HG03108 (cell line): ENCODE data around the gene VTCN1.
"Not testable (repeated sequence)": the region's sequence is repeated elsewhere in the genome, so short reads cannot be mapped to it uniquely, and the experiment has no call there.

Experiments used
- ATAC-seq: cut with Tn5 transposase; IDR thresholded peaks from one replicate; pipeline ENCODE4 v1.9.1; 2021; ENCODE audit warnings: moderate library complexity; ENCODE audit not compliant: unreplicated experiment

The VTCN1 gene

DNA sequence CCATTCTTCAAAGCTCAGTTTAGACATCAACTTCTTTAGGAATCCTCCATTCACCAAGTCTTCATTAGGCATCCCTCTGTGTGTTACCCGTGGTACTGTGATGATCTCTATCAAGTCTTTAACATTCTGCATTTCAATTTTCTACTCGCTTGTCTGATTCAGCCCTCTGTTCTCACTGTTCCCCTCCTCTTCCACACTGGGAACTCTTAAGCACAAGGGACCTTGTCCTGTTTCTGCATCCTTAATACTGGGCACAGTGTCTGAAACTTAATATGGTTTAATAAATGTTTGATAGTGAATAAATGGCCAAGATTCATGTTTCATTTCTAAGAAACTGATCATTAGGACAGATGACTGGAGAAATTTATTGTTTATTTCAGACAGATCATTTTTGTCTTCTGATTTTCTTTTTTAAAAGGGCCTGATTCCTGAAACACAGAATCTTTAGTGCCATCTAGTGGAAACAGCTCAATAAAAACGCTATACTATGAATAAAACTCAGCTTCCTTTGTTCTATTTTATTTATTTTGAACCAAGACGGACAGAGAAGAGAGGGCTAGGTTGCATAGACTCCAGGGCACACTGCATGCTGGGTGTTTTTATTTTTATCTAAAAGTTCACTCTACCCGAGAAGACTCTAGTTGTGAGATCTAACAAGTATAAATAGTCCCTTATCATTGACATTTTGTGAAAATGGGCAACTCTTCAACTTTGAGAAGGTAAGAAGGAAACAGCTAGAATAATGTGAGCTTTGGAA is 82.2 kb downstream of the VTCN1 start:
- no peak for ATAC-seq

DNA sequence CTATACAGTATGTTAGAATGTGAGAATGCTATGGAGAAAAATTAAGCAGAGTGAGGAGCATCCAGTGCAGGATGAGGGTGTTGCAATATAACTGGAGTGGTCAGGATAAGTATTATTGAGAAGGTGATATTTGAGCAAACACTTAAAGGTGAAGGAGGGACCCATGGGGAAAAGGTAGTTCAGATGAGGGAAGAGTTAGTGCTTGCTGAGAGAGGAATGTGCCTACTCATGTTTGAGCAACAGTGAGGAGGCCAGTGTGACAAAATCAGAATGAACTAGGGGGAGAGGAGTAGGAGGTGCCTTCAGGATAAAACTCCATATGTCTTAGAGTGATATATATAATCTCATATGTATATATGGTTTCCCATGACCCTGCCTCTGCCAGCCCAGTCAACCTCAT is 82.9 kb downstream of the VTCN1 start:
- ATAC-seq: no peak

DNA sequence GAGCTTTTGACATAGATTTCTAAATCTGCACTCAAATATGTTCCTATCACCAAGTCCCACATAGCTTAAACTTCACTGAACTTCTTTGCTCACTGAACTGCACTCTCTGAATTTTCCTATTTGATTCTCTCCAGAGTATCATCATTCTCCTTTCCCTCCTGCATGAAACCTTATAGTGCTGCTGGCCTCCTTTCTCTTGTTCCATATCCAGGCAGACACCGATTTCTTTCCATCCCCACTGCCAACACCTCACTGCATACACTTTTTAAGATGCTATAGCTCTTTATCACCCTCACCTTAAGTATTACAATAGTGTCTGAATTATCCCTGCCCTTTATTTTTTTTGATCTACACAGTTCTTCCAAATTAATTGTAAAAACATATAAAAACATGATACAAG is 86.1 kb downstream of the VTCN1 start:
- no peak for ATAC-seq

DNA sequence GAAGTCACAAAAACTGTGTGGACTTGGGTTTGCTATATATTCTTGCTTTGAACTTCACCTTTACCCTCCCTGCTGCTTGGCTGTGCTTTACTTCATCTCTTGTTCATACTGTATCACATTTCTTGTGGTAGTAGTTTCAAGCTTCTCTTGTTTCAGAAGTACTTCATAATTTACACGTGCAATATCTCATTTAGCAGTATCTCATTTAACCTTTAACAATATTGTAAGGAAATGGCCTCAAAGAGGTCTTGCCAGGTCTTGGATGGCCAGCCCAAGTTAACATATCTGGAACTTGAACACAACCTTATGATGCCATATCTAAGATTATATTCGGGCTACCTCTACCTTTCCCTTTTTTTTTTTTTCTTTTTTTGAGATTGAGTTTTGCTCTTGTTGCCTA is 87.5 kb downstream of the VTCN1 start:
- no peak for ATAC-seq

DNA sequence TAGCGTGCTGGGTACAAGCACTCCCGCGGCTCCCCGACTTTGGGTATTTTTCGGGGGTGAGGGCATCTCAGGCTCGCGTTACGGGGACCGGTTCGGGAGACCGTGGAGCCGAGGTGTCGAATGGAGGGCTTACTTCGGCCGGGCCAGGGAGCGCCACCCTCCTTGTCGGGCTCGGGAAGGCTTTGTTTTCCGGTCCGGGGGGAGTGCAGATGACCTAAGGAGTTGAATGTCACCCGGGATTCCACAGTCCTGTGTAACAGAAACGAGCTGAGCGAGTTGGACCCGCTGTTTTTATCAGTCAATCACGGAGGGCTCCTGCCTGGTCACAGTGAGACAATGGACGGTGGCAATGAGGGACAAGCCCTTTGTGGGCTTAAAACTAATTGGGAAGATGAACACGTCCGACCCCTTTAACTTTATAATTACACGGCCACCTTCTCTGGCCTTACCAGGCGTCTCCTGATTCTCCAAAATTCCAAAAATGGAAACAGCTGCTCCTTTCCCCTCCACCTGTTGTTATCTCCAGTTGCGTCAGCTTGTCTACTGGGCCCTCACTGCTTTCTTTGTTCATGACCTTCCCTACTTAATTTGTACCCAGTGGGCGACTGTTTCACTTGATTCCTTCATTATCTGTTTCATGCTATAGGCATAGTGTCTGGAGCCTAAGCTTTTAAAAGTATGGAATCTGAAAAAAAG is 88.2 kb downstream of the VTCN1 start:
- no peak for ATAC-seq

DNA sequence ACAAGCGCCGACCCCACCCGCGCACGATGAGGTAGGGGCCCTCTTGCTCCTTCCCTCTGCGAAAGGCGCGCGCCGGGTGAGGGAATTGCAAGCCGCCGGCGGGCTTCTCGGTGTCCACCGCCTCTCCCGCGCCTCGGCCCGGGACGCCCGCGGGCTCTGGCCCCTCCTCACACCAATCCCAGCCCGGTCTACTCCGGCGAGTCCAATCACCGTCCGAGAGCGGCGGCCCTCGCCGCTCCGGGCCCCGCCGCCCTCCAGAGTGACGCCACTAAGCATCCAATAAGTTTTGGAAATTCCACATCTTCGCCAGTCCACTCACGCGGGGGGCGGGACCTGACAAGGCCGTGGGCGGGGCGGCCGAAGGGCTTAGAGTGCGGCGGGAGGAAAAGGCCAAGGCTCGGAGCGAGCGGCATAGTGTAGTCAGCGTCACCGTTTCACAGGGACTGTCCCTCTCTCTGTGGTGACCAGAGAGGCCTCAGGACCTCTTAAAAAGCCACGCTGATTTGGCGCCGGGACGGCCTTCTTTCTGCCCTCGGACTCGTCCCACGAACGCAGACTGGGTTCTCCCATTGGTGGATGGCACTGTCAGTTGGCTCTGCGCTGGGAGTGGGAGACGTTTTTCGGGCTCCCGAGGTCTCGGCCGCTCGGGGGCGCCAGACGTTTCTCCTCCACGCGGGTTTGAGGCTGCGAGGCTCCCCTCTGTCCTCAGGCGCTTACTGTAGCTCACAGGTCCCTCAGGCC is 89.0 kb downstream of the VTCN1 start, which contains the start of gene TRIM45:
TSS of gene TRIM45 (minus strand) at position 161 of the 741 bp plus-strand sequence. CDS start 548 bp downstream, outside the sequence.
- peak; percentile 95 for ATAC-seq

DNA sequence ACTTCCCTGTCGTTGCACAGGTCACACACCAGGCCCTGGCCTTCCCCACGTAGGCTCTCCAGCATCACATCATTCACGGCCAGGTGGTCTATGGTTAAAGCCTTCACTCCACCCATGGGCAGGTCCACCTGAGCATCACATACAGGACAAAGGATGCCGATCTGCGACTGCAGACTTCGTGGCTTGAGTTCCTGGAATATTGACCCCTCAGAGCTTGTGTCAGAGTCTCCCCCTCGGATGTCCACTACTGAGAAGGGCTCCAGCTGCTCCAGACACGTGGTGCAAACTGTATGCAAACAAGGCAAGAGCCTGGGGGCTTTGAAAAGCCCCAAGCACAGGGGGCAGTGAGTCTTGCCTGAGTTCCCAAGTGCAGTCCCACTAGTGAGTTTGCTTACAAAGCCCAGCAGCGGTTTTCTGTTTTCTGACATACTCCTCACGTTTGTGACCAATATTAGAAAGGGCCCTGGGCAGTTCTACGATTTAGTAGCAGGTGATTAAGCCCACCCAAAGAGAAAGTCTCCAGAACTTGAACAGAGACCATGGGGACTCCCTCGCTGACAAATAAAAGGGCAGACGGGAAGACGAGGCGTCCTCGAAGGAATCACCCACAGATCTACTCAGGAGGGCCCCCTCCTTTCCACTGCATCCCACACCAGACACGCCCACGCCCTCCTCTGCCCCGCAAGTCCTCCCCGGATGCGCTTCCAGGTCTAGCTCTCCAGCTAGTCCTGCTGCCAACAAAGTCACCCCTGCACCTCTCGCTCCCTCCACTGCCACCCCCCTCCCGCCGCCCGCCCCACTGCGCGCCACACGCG is 89.7 kb downstream of the VTCN1 start:
- no peak for ATAC-seq

DNA sequence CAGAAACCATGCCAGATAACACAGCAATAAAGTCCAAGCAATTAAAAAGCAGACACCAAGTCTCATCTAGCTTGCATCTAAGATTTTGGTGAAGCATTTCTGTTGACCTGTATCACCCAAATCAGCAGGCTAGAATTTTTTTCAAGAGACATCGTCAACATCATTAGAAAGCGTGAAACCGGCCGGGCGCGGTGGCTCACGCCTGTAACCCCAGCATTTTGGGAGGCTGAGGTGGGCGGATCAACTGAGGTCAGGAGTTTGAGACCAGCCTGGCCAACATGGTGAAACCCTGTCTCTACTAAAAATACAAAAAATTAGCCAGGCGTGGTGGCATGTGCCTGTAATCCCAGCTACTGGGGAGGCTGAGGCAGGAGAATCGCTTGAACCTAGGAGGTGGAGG is 91.6 kb downstream of the VTCN1 start:
- ATAC-seq: not testable (repeated sequence)

DNA sequence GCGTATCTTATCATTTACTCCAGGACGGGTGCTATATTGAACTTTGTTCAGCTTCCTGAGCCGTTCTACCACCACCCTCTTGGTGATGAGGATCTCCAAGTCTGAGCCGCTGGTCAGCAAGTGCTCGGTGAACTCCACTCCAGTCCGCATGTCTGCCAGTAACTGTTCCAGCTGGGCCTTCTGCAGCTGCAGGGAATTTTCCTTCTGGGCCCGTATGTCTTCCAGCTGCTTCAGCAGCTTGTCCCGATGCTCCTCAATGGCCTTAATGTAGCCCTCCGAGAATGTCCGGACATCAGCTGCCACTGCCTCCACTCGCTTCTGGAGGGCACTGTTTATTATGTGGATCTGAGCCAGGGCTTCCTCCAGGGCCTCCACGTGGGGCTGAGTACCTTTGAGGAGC is 92.6 kb downstream of the VTCN1 start:
- ATAC-seq: no peak

DNA sequence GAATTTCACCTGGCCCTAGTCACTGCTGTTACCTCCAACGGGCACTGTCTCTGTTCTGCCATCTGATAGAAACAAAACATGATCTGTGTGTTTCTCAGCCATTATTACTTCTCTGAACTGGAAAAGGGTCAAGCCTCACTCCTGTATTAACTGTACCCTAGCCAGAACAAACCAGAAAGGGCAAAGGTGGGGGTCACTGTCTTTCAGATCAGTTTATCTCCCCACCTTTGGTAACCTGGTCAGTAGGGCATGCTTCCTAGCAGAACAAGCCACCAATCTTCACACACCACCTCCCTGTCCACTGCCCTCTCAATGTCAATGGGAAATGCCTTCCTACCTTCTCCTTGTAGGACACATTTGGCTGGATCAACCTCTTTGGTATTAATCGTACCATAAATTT is 93.0 kb downstream of the VTCN1 start:
- no peak for ATAC-seq

DNA sequence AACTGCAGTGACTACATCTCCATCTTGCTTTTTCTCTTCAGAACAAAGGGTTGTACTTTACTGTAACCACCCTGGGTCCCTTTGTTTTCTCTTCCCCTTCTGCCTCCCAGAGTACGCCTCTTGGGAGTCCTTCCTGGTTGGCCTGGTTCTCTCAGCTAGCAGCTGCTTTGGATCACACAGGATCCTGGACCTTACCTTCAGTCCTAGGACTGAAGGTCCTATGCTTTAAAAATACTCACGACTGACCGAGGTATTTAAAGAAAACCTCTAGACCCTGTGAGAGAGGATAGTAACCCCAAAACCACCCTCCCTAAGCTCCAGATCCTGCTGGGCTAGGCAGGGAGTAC is 94.0 kb downstream of the VTCN1 start:
- no peak for ATAC-seq

DNA sequence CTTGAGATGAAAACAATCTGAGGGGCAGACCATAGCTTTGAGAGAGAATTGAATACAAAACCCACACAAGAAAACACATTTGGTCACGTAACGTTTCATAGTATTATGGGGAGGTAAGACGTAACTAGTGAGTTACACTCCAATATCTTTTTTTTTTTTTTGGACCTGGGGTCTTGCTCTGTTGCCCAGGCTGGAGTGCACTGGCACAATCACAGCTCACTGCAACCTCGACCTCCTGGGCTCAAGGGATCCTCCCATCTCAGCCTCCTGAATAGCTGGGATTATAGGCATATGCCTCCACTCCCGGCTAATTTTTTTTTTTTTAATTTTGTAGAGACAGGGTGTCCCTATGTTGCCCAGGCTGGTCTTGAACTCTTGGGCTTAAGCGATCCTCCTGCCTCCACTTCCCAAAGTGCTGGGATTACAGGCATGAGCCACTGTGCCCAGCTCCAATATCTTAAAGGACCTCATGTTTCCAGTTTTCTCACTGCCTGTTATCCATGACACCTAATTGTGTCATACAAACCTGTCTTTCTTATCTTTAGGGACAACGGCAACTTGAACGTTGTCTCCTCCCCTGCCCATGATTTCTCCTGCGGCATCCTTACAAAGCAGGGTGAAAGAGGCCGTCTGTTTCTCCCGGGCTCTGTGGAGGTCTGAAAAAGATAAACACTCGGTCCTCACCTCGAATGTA is 94.5 kb downstream of the VTCN1 start:
- ATAC-seq: no peak

DNA sequence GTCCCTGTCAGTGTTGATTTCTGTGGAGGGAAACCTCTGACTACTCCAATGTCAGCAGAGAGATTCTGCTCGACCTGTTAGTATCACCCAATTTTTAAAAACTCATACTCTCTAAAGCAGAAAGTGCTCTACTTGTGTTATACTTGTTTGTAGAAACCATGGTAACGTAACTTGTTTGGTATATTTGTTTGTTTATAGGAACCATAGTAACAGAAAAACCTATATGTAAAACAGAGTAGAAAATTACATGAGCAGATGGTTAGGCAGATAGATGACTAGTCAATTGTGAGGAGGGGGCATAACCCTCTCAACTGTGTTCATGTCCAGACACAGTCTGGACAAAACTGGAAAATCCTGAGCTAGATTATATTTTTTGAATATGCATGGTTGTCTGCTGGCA is 95.8 kb downstream of the VTCN1 start:
- no peak for ATAC-seq

DNA sequence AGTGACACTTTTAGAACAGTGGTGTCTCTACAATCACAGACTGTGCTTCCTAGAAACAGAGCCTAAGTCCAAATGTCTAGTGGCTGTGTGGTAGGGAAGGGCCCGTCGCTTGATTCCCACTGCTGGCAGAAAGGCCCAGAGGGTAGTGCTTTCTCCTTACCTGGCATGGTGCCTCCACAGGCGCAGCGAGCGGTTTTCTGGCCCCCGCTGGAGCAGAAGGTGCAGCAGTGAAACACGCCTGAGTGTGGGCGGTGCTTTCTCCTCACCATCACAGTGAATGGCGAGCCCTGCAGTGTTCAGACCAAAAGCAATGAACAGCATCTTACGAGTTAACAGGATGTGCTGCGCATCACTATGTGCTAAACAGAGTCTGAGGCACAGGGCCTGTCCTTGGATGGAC is 97.5 kb downstream of the VTCN1 start:
- no peak for ATAC-seq

DNA sequence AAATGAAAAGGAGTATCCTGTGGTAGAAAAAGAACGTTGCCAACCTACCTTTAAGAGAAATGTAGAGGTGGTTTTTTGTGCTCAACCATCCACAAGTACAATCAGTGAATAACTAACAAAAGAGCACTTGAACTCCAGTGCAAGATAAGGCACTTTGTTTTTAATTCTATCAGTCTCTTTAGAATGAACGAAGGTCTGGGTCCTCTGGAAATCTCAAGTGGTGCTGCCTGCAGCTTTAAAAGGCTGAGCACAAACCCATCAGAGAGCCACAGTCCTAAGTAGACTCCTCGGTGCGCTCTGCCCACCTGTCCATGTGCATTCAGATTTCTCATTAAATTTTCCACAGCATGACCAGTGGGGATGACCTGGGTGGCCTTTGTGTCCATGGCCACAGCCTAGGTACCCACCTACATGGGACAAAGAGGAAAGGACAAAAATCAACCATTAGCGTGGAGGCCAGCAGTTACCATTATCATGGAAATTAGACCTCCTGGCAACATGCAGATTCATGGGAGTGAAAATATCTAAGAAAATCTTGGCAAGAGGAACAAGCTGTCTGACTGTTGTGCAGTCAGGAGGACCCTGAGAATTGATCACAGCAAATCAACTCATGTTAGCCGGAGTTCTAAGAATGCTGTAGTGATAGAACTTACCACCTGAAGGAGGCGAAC is 98.5 kb downstream of the VTCN1 start:
- no peak for ATAC-seq

DNA sequence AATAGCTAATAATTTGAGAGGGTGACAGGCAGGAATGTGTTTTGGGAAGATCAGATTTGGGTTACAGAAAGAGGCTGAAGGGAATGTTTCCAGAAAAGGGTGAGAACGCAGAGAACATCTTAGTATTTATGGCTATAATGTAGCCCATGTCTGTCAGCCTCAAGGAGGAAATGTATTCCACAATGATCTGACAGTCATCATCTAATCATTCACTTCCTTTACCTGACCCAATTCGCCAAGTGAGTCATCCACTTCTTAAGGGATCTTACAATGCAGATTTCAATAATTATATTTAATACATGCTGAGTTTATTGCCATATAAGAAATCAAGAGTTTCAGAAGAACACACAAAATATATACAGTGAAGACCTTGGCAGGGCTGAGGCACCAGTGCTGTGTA is 100.0 kb downstream of the VTCN1 start:
- ATAC-seq: no peak

DNA sequence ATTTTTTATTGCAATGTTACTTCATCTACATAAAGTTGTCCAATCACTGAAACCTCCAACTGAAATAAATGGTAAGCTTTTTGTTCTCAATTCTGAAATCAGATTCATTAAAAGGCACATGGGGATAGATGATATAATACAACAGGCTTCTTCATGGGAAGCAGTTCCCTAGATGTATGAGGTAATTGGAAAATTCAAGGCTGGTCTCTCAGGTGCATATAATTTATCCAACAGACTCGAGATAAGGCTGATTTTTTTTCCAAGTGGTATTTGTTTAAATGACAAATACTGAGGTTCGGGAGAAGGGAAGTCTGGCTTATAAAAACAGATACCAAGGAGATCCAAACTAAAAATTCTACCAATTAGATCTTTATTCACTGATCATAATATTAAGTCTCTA is 103.4 kb downstream of the VTCN1 start:
- no peak for ATAC-seq

DNA sequence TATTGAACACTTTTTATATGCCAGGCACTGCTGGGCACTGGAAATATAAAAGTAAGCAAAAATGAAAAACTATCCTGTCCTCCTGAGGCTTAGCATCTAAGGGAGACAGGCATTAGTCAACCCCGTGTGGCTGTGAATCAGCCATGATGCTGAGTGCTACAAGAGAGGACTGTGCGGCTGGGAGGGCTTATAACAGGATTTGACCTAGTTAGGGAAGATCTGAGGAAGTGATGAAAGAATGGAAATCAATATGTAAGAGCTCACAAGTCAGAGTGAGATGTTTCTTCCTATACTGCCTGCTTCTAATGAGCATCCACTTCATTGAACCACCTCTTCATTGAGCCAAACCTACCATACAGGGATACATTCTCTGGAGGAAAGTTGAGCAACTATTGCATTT is 104.2 kb downstream of the VTCN1 start:
- no peak for ATAC-seq

DNA sequence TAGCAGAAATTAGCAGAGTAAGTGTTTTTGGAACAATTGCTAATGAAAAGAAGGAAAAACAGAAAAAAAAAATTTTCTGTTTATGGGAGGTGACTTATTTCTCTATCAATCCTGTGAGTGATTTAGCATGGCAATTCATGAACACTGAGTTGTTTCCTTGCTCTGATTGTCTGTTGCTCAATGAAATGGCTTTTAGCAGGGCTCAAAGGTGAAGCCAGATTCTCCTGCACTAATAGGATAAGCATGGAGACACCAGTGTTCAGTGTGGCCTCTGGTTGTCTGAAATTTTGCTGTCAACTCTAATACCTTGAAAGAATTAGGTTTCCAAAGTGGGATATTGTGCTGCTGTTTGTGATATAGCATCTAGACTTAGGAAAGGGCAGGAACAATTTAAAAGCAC is 105.0 kb downstream of the VTCN1 start:
- no peak for ATAC-seq

DNA sequence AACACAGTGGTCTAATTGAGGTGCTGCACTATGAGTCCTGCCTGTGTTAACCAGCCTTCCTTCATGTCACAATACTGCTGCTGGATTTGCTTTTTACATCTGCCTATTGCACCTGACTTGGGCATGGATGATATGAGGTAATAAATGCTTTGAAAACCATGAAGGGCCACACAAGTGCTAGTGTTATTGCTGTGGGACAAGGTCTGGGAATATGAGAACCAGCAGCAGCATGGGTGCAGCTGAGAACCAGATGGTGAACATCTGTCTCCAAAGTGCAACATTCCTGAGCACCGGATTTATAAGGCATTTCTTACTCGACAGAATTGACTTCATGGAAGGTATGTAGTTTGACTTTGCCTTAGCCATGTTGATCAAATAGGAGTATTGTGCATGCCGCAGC is 105.7 kb downstream of the VTCN1 start:
- no peak for ATAC-seq
